NCI-H1694 (cell line): ENCODE data around the gene RBMS1.

Experiments
- DNase-seq: peaks from one replicate; lab custom pipeline; 2025; lab: John Stamatoyannopoulos, UW

The RBMS1 gene

GRCh38 chr2:160493227-160494028, at the start of gene RBMS1:
RBMS1 (minus strand) TSS chr2:160493807; CDS start chr2:160493363, 444 bp downstream.
- DNase-seq: no peak

DNA sequence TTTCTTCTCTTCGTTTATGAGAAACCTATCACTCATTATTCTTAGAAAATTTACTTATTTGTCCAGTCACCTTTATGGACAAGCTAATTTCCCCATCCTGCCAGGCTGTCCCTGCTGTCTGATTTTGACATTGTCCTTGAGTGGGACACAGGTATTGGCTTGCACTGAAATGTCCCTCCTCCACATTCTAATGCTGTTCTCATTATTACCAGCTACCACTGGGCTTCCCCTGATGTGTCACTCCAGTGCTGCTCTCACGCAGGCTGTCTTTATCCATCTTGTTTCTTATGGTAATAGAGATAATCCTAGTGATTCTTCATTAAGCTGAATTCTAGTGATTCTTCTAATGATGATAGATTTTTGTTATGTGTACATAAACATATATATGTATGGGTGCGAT, 48.1 kb upstream of the RBMS1 start:
- DNase-seq: no peak

GRCh38 chr2:160538559-160539355, 45.1 kb upstream of the RBMS1 start:
- DNase-seq: no peak

DNA sequence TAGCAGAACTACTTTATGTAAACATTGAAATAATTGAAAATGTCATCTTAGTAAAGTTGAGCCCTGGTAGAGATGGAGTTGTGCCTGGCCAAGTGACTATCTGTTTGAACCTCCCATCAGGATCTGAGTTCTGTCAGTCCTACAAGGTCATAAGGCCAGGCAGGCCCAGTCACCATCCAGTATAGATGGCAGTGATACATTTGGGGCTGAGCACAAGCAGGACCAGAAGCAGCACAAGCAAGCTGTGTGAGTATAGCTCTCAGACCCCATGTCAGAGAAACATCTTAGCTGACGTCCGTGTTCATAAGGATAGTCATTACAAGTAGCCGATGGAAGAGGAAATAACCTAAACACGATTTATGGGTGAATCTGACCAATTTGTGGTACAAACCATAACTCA, 44.5 kb upstream of the RBMS1 start:
- no peak for DNase-seq

GRCh38 chr2:160534996-160535395, 41.4 kb upstream of the RBMS1 start:
- no peak for DNase-seq

GRCh38 chr2:160534249-160534648, 40.6 kb upstream of the RBMS1 start:
- DNase-seq: no peak

DNA sequence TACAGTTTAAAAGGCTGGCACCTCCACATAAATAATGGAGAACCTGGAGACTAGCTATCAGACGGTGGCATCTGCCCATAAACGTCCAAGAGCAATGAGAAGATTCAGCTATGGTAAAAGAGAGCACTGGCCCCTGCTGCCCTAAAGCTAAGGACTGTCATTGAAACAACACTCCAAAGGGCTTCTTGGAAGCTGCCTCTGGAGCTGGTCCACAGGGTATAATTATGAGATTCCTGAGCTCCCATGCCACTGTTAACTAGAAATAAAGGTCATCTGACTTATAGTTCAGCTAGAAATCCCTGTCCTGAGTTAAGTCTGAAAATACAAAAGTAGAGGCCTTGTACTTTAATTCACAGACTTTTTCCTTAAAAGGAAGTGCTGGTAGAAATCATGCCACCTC, 39.9 kb upstream of the RBMS1 start:
- DNase-seq: no peak

DNA sequence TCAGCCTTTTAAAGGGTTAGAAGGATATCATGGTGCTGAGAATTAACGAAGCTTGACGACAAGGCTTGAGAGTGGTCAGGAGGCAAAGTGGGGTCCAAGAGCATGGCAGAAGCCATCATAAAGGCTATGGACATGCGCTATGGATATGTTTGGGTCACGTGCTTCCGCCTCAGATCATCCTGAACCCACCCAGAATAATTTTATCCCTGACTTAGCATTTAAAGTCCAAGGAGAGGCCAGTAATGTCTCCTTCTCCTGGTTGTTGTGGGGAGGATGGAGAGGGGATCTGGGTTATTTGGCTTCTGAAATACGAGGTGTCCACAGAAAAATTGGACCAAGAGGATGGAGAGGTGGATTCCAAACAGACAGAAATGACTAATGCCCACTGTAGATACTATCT, 38.8 kb upstream of the RBMS1 start:
- no peak for DNase-seq

DNA sequence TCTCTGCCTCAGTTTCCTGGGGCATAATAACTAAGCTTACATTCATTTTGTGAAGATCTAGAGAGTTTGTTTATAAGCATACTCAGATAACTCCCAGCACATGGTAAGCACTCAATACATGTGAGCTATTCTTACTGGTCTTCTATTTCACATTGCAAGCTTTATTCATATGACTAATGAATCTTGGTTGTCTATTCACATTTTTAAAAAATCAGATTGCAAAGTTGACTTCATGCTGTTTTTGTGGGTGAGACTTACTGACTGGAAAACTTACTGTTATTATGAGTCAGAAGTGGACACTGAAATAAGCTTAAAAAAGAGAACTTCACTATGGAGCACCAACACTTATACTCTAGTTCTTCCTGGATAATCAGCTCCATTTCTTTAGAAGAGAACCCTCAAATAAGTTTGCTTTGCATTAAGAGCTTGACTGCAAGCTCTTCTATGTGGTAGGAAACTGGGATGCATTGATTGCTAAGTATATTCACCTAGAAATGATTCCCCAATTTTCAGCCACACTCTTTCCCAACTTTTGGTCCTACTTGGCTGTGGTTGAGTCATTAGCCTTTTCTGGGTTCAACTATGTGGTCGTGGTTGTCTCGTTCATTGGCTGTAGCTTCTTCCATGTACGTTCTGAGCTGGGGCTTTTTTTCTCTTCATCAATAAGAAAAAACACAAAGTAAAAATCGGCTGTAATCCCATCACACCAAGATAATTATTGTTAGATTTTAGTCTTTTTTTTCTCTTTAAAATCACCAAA, 29.5 kb upstream of the RBMS1 start:
- no peak for DNase-seq

DNA sequence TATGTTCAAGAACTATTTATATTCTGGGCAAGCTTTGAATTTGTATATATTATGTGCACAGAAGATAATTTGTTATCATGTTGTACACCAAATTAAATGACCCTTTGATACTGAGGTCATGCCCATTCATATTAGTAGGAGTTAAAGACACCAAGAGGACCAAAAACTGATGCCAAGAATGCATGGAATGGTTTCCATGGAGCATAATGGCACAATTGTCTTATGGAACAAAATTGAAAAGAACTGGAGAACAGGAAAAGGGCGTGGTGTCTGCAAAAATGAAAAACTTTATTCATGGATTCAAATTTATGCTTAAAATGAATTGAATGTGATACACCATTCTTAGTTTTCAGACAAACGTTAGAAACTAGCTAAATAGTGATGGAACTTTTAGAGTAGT, 24.1 kb upstream of the RBMS1 start:
- no peak for DNase-seq

DNA sequence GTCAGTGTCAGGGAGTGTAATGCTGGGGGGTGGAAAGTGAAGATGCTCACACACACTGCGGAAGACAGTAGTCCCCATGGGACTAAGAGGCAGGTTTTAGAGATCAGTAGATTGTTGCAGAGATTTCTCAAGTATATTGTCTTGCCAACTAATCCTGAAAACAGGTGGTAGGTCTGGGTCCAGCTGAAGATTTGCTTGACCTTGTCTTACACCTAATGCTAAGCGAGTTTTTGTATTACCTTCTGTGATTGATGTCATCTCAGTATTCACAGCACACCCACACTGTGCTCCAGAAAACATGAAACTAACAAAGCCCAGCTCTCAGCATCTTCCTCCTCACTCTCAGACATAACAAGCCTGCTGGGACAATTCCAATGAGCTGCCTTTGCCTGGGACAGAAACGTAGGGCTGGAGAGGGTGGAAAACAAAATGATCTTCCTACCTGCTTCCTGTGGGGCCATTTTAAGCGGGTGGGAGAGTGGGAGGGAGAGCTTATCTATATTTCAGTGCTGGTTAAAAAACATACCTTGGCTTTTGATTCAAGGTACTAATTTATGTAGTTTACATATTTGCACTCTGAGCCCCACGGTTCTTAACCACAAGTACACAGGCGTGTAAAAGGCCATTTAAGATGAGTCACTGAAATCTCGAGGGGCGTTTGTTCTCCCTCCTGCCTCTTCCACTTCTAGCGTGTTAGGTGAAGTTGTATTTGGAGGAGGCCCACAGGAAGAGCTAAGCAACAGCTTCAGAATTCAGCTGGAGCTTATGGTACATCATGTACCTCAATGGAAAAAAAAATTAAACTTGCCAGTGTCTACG, 23.1 kb upstream of the RBMS1 start:
- DNase-seq: no peak

DNA sequence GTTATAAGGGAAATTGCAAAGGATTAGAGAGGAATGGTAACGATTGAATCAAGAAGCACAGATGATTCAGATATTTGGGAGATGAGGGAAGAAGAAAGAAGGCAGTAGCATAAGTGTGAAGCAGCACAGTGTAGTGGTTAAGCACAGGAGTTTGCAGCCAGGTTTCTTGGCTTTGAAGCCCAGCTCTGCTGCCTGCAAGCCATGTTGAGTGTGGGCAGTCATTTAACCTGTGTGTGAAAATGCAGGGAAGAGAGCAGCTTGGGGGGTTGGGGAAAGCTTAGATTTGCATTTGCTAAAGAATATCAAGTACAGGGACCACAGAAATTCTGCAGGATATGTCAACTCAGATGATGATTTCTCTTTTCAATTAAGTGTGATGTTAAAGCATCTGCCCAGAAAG, 21.5 kb upstream of the RBMS1 start:
- DNase-seq: no peak

DNA sequence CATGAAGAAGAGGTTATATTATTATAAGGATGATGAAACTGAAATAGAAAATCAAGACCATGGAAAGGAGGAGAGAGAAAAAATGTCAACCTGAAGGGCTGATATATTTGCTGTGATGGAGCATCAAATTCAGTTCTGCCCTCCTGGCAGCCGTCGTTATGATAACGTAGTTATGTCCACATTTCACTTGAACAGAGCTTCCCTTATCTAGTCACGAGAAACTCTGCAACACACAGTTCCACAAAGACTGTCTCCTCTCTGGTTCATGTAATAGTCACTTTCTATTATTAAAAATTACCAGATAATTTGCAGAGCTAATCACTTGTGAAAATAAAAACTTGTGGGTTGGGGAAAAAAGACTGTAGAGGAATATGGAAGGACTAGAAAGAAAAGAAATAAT, 19.5 kb upstream of the RBMS1 start:
- no peak for DNase-seq

- DNase-seq: no peak
These were observed 18.9 kb upstream of the RBMS1 start for GRCh38 chr2:160512491-160512890.

- DNase-seq: no peak
These were observed 17.0 kb upstream of the RBMS1 start for GRCh38 chr2:160510617-160511016.

- no peak for DNase-seq
These were observed 15.4 kb upstream of the RBMS1 start for GRCh38 chr2:160509016-160509415.

- no peak for DNase-seq
These were observed 13.9 kb upstream of the RBMS1 start for GRCh38 chr2:160507464-160507863.

DNA sequence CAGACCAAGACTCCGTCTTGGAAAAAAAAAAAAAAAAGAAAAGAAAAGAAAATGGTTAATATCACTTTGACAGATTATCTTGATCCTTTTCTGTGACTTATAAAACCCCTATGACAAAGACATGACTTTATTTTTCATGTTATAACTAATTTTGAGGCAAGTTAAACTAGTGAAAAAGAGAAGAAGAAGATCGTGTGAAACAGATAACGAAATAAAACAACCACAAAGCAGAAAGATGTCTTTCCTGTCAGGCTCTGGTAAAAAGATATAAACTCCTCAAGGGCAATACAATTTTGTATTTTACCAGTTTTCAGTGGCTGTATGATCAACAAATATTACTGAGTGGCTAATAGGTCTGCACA, 13.4 kb upstream of the RBMS1 start:
- no peak for DNase-seq

- no peak for DNase-seq
These were observed 12.9 kb upstream of the RBMS1 start for GRCh38 chr2:160506371-160507045.

DNA sequence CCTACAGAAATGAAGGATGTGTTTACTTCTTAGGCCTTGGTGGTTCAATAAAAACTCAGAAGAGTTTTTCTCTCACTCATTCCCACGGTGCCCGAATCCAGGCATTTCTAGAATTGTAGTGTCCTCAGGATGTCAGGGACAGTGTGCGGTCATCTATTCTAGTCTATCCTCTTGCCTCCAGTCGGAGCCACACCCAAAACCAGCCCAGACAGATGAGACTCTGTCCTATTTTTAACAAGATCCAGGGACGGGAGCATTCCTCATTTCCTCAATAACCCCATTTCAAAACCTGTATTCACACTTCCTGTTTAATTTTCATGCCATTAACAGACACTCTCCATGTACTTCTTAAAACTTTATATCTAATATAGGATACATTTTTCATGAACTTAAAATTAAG, 11.6 kb upstream of the RBMS1 start:
- DNase-seq: no peak

GRCh38 chr2:160502478-160502877, 8.9 kb upstream of the RBMS1 start:
- no peak for DNase-seq
